K562 (cell line): Measurements from ENCODE around the gene PRDM15.

Experiments
- ARID1B ChIP-seq: fragments of 450-650 bp; IDR thresholded peaks from 2 replicates; pipeline ENCODE4 v1.6.1; 2016; ENCODE audit warnings: antibody characterized with exemption, mild to moderate bottlenecking, inconsistent platforms
- CTCF ChIP-seq, 3 experiments: IDR thresholded peaks in 2 of 3; conservative IDR thresholded peaks in 1 of 3; 2 replicates each; pipeline ENCODE4 v1.5.1; 2011 to 2012; ENCODE audit warnings: low read length in 3 of 3, mild to moderate bottlenecking in 3 of 3, control low read depth in 2 of 3, improper control_type of control experiment in 1 of 3, inconsistent platforms in 1 of 3, low read depth in 1 of 3, mixed read lengths in 1 of 3, moderate library complexity in 1 of 3; ENCODE audit not compliant: insufficient read depth in 2 of 3
- FOXA3 ChIP-seq, 2 experiments: fragments of 450-650 bp in 1 of 2; sonication (generic) in 1 of 2; formaldehyde crosslinking; IDR thresholded peaks in 1 of 2; conservative IDR thresholded peaks in 1 of 2; 2 replicates each; pipeline versions ENCODE4 v1.4.0 to v1.8.0; 2020 to 2022; ENCODE audit warnings: mild to moderate bottlenecking in 2 of 2, missing genetic modification reagents in 1 of 2
- HDAC6 ChIP-seq: IDR thresholded peaks from 2 replicates; pipeline ENCODE4 v1.6.1; 2012; ENCODE audit warnings: low read depth, mild to moderate bottlenecking, control low read depth, inconsistent platforms, low read length, moderate library complexity
- JUND ChIP-seq, 2 experiments: IDR thresholded peaks; 2 replicates in 1 of 2; 3 replicates in 1 of 2; pipeline ENCODE4 v1.6.1; 2011; ENCODE audit warnings: borderline replicate concordance in 2 of 2, low read depth in 2 of 2, low read length in 2 of 2, improper control_type of control experiment in 1 of 2, missing biosample characterization in 1 of 2, missing genetic modification characterization in 1 of 2, missing genetic modification reagents in 1 of 2
- PATZ1 ChIP-seq: fragments of 250-450 bp; sonication (Bioruptor Pico); IDR thresholded peaks from 2 replicates; pipeline ENCODE4 v1.5.0; 2020; ENCODE audit warnings: mild to moderate bottlenecking, borderline replicate concordance
- POLR2A ChIP-seq: fragments of 450-650 bp; conservative IDR thresholded peaks from 2 replicates; pipeline ENCODE4 v1.6.1; 2016
- POLR2AphosphoS5 ChIP-seq: IDR thresholded peaks from 2 replicates; pipeline ENCODE4 v1.6.1; 2011; ENCODE audit warnings: mild to moderate bottlenecking, low read depth, low read length, moderate library complexity; ENCODE audit not compliant: control insufficient read depth, insufficient read depth
- RB1 ChIP-seq: fragments of 450-650 bp; IDR thresholded peaks from 2 replicates; pipeline ENCODE4 v1.6.1; 2017; ENCODE audit warnings: low read depth, mild to moderate bottlenecking
- SAP30 ChIP-seq: fragments of 200-600 bp; sonication (generic); IDR thresholded peaks from 2 replicates; pipeline ENCODE4 v1.6.1; 2012; ENCODE audit warnings: borderline replicate concordance, low read depth, mild to moderate bottlenecking, moderate library complexity, low read length, control low read depth, inconsistent platforms; ENCODE audit not compliant: insufficient read depth, poor library complexity, severe bottlenecking
- ZNF274 ChIP-seq: IDR thresholded peaks from 2 replicates; pipeline ENCODE4 v1.6.1; 2011; ENCODE audit warnings: low read depth, mild to moderate bottlenecking, low read length, moderate library complexity, borderline replicate concordance

GRCh38 chr21:41810597-41810932, 68.6 kb downstream of the PRDM15 start:
- TF ChIP-seq SAP30 (no peak), POLR2A (no peak), ARID1B (no peak), CTCF (IDR thresholded peaks at IDR 0.05 in 2 of 3, conservative IDR thresholded peaks at IDR 0.05 in 1 of 3; ENCODE audit: insufficient read depth in 2 of 3, low read depth in 1 of 3, low read length in 3 of 3) (no peak), FOXA3 (CRISPR knock-in tag; conservative IDR thresholded peaks at IDR 0.05 in 1 of 2, IDR thresholded peaks at IDR 0.05 in 1 of 2) (no peak), PATZ1 (CRISPR knock-in tag) (no peak), POLR2AphosphoS5 (no peak), HDAC6 (no peak), RB1 (no peak), ZNF274 (no peak), JUND (IDR thresholded peaks at IDR 0.05; ENCODE audit: borderline replicate concordance, low read depth, low read length) (no peak), JUND (tag; IDR thresholded peaks at IDR 0.05; ENCODE audit: borderline replicate concordance, low read depth, low read length) (no peak)
